Ishikawa (cell line): Measurements from ENCODE around the gene CEP131.

ENCODE experiments used
- CEBPB ChIP-seq: IDR thresholded peaks from 2 replicates; pipeline ENCODE4 v1.6.1; 2012
- EGR1 ChIP-seq: IDR thresholded peaks from 2 replicates; pipeline ENCODE4 v1.6.1; 2012
- EP300 ChIP-seq: IDR thresholded peaks from 2 replicates; pipeline ENCODE4 v1.6.1; 2012; ENCODE audit warnings: borderline replicate concordance
- FOXM1 ChIP-seq: IDR thresholded peaks from 2 replicates; pipeline ENCODE4 v1.6.1; 2012; ENCODE audit warnings: low read depth, borderline replicate concordance
- RAD21 ChIP-seq: IDR thresholded peaks from 2 replicates; pipeline ENCODE4 v1.6.1; 2012; ENCODE audit warnings: low read depth
- TAF1 ChIP-seq: IDR thresholded peaks from 2 replicates; pipeline ENCODE4 v1.6.1; 2012; ENCODE audit warnings: low read depth, mild to moderate bottlenecking
- TCF12 ChIP-seq: IDR thresholded peaks from 2 replicates; pipeline ENCODE4 v1.6.1; 2012; ENCODE audit warnings: low read depth
- TF ChIP-seq, protein P1 (sequence below): IDR thresholded peaks from 2 replicates; pipeline ENCODE4 v1.6.1; 2012

DNA sequence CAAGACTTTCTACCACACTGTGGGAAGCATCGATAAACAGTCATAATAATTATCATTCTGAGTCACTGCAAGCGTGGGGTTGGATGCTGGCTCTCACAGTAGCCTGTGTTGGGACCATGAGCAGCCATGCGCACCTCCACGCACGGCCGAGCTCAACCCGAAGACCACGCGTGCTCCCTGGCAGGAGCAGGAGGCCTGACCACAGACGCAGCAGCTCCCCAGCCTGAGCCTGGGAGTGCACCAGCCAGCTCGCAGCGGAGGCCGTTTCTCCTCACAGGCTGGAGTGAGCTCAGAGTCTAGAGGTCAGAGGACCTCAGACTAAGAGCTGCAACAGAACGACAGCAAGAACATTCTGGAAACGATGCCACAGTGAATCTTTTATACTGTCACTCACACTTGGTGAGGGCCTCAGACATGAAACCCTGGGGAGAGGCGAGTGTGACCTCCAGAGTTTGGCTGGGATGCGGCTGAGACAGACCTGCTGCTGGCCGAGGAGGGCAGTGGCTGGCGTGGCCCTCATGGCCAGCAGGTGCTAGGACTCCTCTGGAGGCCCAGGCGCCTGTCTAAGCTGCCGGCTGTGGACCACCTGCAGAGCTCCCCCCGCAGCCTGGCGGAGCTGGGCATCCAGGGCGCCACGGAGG lies 22.4 kb upstream of the CEP131 start:
- TF ChIP-seq CEBPB (no peak), FOXM1 (no peak), RAD21 (no peak), EP300 (no peak; the same call in 1 of the 2 replicates), TCF12 (no peak), EGR1 (no peak), TAF1 (no peak)
- TF ChIP-seq, protein P1, sequence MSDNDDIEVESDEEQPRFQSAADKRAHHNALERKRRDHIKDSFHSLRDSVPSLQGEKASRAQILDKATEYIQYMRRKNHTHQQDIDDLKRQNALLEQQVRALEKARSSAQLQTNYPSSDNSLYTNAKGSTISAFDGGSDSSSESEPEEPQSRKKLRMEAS = no peak
